ENCODE data around the gene CLDN15. TPM values are rescaled to one million over a fixed set of nuclear protein-coding genes. Genes with fewer than 3 reads are reported as not detected.
"Not testable (repeated sequence)": the region's sequence is repeated elsewhere in the genome, so short reads cannot be mapped to it uniquely, and the experiment has no call there.

The CLDN15 gene
- total and polyA plus RNA-seq, 11 donors: 1.4 to 37.6 (median 2.2) TPM

- no peaks in the 10 kb centered on the region for H3K27me3 ChIP-seq
- no peaks in the 10 kb centered on the region for H3K9me3 ChIP-seq
- ATAC-seq: no peak
- no peak for DNase-seq
- H3K27ac ChIP-seq: no peak overlapping the region
- H3K4me1 ChIP-seq: peaks cover 0 to 5% (median 0%) of the 10 kb centered on the region in 12 donors
- peaks cover 0 to 80% (median 60%) of the 10 kb centered on the region in 9 donors for H3K36me3 ChIP-seq
- TF ChIP-seq CTCF (IDR thresholded peaks at IDR 0.05) (no peak), POLR2A (IDR thresholded peaks at IDR 0.05) (no peak)
- 92 to 98% (median 94%) methylated on average over 14 of the region's 14 CpGs for whole genome bisulfite sequencing, 4 donors
- H3K4me3 ChIP-seq: no peak overlapping the region
- intact Hi-C loops (cut with DNase I): no loop called here
These were observed 28.8 kb downstream of the CLDN15 start for GRCh38 chr7:101208794-101209193.

- DNase-seq: no peak
- no peak overlapping the region for H3K4me3 ChIP-seq
- no peaks in the 10 kb centered on the region for H3K9me3 ChIP-seq
- ATAC-seq: no peak
- H3K4me1 ChIP-seq: peaks cover 0 to 5% (median 0%) of the 10 kb centered on the region in 12 donors
- WGBS, 4 donors: 90 to 94% (median 93%) methylated on average over 7 to 17 of the region's 17 CpGs
- H3K27ac ChIP-seq: no peak overlapping the region
- peaks cover 0 to 13% (median 7%) of the 10 kb centered on the region in 9 donors for H3K27me3 ChIP-seq
- H3K36me3 ChIP-seq: peaks cover 0 to 66% (median 46%) of the 10 kb centered on the region in 9 donors
- TF ChIP-seq CTCF (IDR thresholded peaks at IDR 0.05) (no peak), POLR2A (IDR thresholded peaks at IDR 0.05) (no peak)
- intact Hi-C loops (cut with DNase I): no loop called here
These were observed 30.1 kb downstream of the CLDN15 start for GRCh38 chr7:101207459-101207858.

- DNase-seq (no peak), ATAC-seq (no peak)
- H3K4me1 ChIP-seq: peaks cover 0 to 12% (median 6%) of the 10 kb centered on the region in 12 donors
- intact Hi-C loops (cut with DNase I): no loop called here
- WGBS, 4 donors: 90 to 94% (median 92%) methylated on average over 19 of the region's 19 CpGs
- no peak overlapping the region for H3K4me3 ChIP-seq
- H3K9me3 ChIP-seq: no peaks in the 10 kb centered on the region
- H3K27me3 ChIP-seq: peaks cover 8 to 21% (median 15%) of the 10 kb centered on the region in 9 donors
- H3K36me3 ChIP-seq: peaks cover 0 to 58% (median 38%) of the 10 kb centered on the region in 9 donors
- H3K27ac ChIP-seq: no peak overlapping the region
- TF ChIP-seq CTCF (IDR thresholded peaks at IDR 0.05) (no peak), POLR2A (IDR thresholded peaks at IDR 0.05) (no peak)
These were observed 30.9 kb downstream of the CLDN15 start for GRCh38 chr7:101206665-101207042.

- Histone ChIP-seq H3K9me3 (no peaks in the 10 kb centered on the region), H3K4me1 (peaks cover 0 to 13% (median 8%) of the 10 kb centered on the region in 12 donors), H3K27ac (no peak overlapping the region), H3K27me3 (peaks cover 13 to 27% (median 20%) of the 10 kb centered on the region in 9 donors), H3K36me3 (peaks cover 0 to 53% (median 33%) of the 10 kb centered on the region in 9 donors), H3K4me3 (no peak overlapping the region)
- no peak for DNase-seq
- intact Hi-C loops (cut with DNase I): no loop called here
- no peak for TF ChIP-seq CTCF (IDR thresholded peaks at IDR 0.05)
- no peak for TF ChIP-seq POLR2A (IDR thresholded peaks at IDR 0.05)
- ATAC-seq: no peak
- WGBS, 4 donors: 82 to 86% (median 86%) methylated on average over 32 of the region's 32 CpGs
These were observed 31.5 kb downstream of the CLDN15 start for GRCh38 chr7:101205901-101206664.

- Histone ChIP-seq H3K36me3 (peaks cover 0 to 32% (median 15%) of the 10 kb centered on the region in 9 donors), H3K27me3 (peaks cover 16 to 47% (median 32%) of the 10 kb centered on the region in 9 donors), H3K4me3 (peak overlapping the region in 1 of 12 donors; percentile 8), H3K4me1 (peaks cover 0 to 13% (median 8%) of the 10 kb centered on the region in 12 donors)
- intact Hi-C loops (cut with DNase I): loop anchor here in 1 of 10 donors (5.0 kb wide), 1 partner anchor 73 kb away; no protein-coding TSS in a partner anchor
- not testable (repeated sequence) for H3K9me3 ChIP-seq, H3K27ac ChIP-seq, ATAC-seq, DNase-seq
- 57 to 65% (median 60%) methylated on average over 22 of the region's 22 CpGs for WGBS, 4 donors
These were observed 33.6 kb downstream of the CLDN15 start for GRCh38 chr7:101203740-101204738.
